ENCODE results near the gene KCNK16. TPM values are rescaled to one million over a fixed set of nuclear protein-coding genes. Genes with fewer than 3 reads are reported as not detected.
A peak's percentile ranks its signal among the peaks of the same experiment; 100 is the strongest.

KCNK16 gene
- total RNA-seq, 4 donors from 2014 or later: not detected

DNA sequence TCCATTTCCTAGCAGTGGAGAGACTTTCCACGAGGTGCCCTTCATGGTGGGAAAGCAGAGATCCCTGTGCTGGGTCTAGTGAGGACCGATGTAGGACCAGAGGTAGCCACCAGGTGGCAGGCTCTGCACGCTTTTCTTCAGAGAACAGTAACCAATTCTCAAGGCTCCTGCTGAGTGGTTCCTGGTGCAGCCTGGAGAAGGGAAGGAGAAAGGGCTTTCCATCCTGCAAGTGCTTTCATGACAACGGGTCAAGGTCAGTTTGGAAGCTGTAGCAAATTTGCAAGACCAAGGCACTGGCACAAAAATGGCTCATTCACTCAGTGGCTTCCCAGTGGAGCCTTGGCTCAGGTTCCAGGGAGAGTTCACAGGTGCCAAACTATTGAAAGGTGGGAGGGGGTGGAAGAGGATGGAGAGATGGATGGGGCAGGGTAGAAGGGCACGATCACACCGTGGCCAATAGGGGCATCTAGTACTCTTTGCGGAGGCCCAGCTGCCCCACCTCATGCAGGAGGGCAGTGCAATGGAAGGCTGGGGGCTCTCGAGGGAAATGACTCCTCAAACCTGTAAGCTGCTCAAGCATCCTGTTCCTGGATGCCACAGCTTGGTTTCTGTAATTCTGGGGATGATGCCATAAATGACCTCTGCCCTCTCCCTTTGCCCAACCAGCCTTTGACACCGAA is 25.5 kb upstream of the KCNK16 start:
- TF ChIP-seq, protein P1, sequence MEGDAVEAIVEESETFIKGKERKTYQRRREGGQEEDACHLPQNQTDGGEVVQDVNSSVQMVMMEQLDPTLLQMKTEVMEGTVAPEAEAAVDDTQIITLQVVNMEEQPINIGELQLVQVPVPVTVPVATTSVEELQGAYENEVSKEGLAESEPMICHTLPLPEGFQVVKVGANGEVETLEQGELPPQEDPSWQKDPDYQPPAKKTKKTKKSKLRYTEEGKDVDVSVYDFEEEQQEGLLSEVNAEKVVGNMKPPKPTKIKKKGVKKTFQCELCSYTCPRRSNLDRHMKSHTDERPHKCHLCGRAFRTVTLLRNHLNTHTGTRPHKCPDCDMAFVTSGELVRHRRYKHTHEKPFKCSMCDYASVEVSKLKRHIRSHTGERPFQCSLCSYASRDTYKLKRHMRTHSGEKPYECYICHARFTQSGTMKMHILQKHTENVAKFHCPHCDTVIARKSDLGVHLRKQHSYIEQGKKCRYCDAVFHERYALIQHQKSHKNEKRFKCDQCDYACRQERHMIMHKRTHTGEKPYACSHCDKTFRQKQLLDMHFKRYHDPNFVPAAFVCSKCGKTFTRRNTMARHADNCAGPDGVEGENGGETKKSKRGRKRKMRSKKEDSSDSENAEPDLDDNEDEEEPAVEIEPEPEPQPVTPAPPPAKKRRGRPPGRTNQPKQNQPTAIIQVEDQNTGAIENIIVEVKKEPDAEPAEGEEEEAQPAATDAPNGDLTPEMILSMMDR (IDR thresholded peaks at IDR 0.05): peak; percentile 84 to 90 (median 87)
- TF ChIP-seq EP300 (IDR thresholded peaks at IDR 0.05): no peak
- Histone ChIP-seq H3K36me3 (no peaks in the 10 kb centered on the region), H3K9me3 (no peaks in the 10 kb centered on the region), H3K4me3 (no peak overlapping the region), H3K27me3 (no peaks in the 10 kb centered on the region), H3K27ac (no peak overlapping the region), H3K4me1 (peaks cover 0 to 4% (median 0%) of the 10 kb centered on the region in 3 donors)
- peak; percentile 60 for ATAC-seq
- 29 to 36% methylated on average over 5 to 8 of the region's 9 CpGs for WGBS, 2 donors (ENCODE audit: low coverage in 1 of 2)

DNA sequence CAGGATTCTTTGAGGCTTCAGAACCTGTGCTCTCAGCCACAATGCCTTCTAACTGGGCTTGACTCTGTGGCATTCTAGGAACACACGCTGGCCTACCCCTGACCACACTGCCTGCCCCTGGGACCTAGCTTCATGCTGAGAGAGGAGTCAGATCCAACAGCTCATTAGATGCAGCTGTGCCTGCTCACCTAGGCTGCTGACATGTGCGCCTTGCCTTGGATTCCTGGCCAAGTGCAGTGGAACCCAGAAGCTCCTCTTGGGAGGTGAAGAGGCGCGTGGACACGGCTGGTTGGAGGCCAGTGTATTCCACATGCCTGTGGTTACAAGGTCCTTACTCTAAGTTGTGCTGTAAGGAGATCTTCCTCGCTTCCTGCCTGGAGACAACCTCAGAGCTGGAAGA is 24.7 kb upstream of the KCNK16 start:
- ATAC-seq: no peak
- Histone ChIP-seq H3K4me3 (no peak overlapping the region), H3K36me3 (no peaks in the 10 kb centered on the region), H3K4me1 (peaks cover 0 to 7% (median 0%) of the 10 kb centered on the region in 3 donors), H3K9me3 (no peaks in the 10 kb centered on the region), H3K27me3 (no peaks in the 10 kb centered on the region), H3K27ac (no peak overlapping the region)
- WGBS, 2 donors (ENCODE audit: low coverage in 1 of 2): 80 to 83% methylated on average over 1 of the region's 6 CpGs
- TF ChIP-seq POLR2A (IDR thresholded peaks at IDR 0.05) (no peak), EP300 (IDR thresholded peaks at IDR 0.05) (no peak), POLR2AphosphoS5 (IDR thresholded peaks at IDR 0.05) (no peak)
- TF ChIP-seq, protein P1 (IDR thresholded peaks at IDR 0.05): no peak

- Histone ChIP-seq H3K4me3 (no peak overlapping the region), H3K9me3 (no peaks in the 10 kb centered on the region), H3K4me1 (peaks cover 1 to 13% (median 4%) of the 10 kb centered on the region in 3 donors), H3K27me3 (no peaks in the 10 kb centered on the region), H3K27ac (no peak overlapping the region), H3K36me3 (no peaks in the 10 kb centered on the region)
- 63 to 70% methylated on average over 2 of the region's 7 CpGs for WGBS, 2 donors (ENCODE audit: low coverage in 1 of 2)
- no peak for TF ChIP-seq EP300 (IDR thresholded peaks at IDR 0.05)
- no peak for TF ChIP-seq POLR2A (IDR thresholded peaks at IDR 0.05)
- TF ChIP-seq POLR2AphosphoS5 (IDR thresholded peaks at IDR 0.05): no peak
- TF ChIP-seq, protein P1 (IDR thresholded peaks at IDR 0.05): no peak
- ATAC-seq: no peak
Observed at GRCh38 chr6:39344821-39345280, 22.3 kb upstream of the KCNK16 start.

- H3K27ac ChIP-seq: no peak overlapping the region
- WGBS, 2 donors (ENCODE audit: low coverage in 1 of 2): 60 to 69% methylated on average over 1 to 4 of the region's 9 CpGs
- no peaks in the 10 kb centered on the region for H3K27me3 ChIP-seq
- peaks cover 3 to 27% (median 7%) of the 10 kb centered on the region in 3 donors for H3K4me1 ChIP-seq
- no peaks in the 10 kb centered on the region for H3K9me3 ChIP-seq
- H3K36me3 ChIP-seq: no peaks in the 10 kb centered on the region
- no peak for ATAC-seq
- H3K4me3 ChIP-seq: no peak overlapping the region
- TF ChIP-seq POLR2A (IDR thresholded peaks at IDR 0.05) (no peak), EP300 (IDR thresholded peaks at IDR 0.05) (no peak), POLR2AphosphoS5 (IDR thresholded peaks at IDR 0.05) (no peak)
- TF ChIP-seq, protein P1 (IDR thresholded peaks at IDR 0.05): no peak
Observed at GRCh38 chr6:39343396-39343870, 20.9 kb upstream of the KCNK16 start.

Data from gastroesophageal sphincter (tissue), 4 donors.